Measurements from ENCODE around the gene METAP1D.
"Not testable (repeated sequence)": the region's sequence is repeated elsewhere in the genome, so short reads cannot be mapped to it uniquely, and the experiment has no call there.

Gene METAP1D

DNA sequence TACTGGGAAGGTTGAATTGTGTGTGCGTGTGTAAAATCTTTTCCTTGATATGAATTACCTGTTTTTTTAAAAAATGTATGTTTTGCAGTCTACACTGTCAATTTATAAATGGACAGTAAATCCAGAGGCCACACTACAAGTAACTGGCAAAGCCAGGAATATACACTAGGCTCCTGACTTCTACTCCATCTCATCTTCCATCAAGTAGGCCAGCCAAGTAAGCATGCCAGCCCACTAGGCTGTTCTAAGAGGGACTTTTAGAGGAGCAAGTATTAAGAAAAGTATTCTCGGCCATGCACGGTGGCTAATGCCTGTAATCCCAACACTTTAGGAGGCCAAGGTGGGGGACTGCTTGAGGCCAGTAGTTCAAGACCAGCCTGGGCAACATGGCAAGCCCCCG, 13.0 kb upstream of the METAP1D start:
- TF ChIP-seq CTCF (IDR thresholded peaks at IDR 0.05) = no peak
- H3K4me1 ChIP-seq = no peaks in the 10 kb centered on the region

GRCh38 chr2:171991027-171991426, 8.7 kb upstream of the METAP1D start:
- Histone ChIP-seq H3K27ac (no peak overlapping the region), H2AFZ (no peak overlapping the region)

More for the DNA sequence above, 13.0 kb upstream of the METAP1D start:
- H3K27me3 ChIP-seq (ENCODE audit: control insufficient read depth, insufficient read depth, low read length) = no peaks in the 10 kb centered on the region
- no peak overlapping the region for H3K4me3 ChIP-seq (ENCODE audit: low read depth, low read length)
- H3K36me3 ChIP-seq (ENCODE audit: control insufficient read depth, insufficient read depth, low read length) = no peaks in the 10 kb centered on the region
- no peak overlapping the region for H3K9ac ChIP-seq
- no peaks in the 10 kb centered on the region for H3K79me2 ChIP-seq
- H3K9me3 ChIP-seq (ENCODE audit: control insufficient read depth, low read length) = no peaks in the 10 kb centered on the region
- no peak overlapping the region for H3K4me2 ChIP-seq (ENCODE audit: low read length)
- H3K27ac ChIP-seq = no peak overlapping the region
- no peak overlapping the region for H2AFZ ChIP-seq

DNA sequence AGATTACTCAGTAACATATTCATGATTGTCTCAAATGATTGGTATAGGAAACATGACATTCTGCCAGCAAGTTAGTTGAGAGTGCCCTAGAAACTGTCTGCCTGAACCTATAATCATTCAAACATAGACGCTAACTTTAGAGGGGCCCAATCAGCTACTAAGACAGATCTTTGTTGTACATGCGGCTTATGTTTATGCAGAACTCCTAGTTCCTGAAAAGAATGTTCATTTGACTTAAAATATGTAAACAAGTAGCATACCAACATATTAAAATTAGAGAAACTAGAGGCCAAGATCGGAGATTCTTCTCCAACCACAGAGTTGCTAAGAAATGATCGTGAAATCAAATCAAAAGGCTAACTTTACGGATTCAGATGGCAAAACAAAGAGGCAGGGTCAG, 4.2 kb upstream of the METAP1D start:
- H3K9me3 ChIP-seq (ENCODE audit: control insufficient read depth, low read length) = no peaks in the 10 kb centered on the region
- TF ChIP-seq CTCF (IDR thresholded peaks at IDR 0.05) = no peak
- H3K4me1 ChIP-seq = no peaks in the 10 kb centered on the region
- no peak overlapping the region for H3K4me3 ChIP-seq (ENCODE audit: low read depth, low read length)
- H3K4me2 ChIP-seq (ENCODE audit: low read length) = no peak overlapping the region
- no peaks in the 10 kb centered on the region for H3K79me2 ChIP-seq
- no peak overlapping the region for H2AFZ ChIP-seq
- no peaks in the 10 kb centered on the region for H3K36me3 ChIP-seq (ENCODE audit: control insufficient read depth, insufficient read depth, low read length)
- no peak overlapping the region for H3K9ac ChIP-seq
- no peaks in the 10 kb centered on the region for H3K27me3 ChIP-seq (ENCODE audit: control insufficient read depth, insufficient read depth, low read length)
- no peak overlapping the region for H3K27ac ChIP-seq

More at GRCh38 chr2:171991027-171991426, 8.7 kb upstream of the METAP1D start:
- Histone ChIP-seq H3K79me2 (no peaks in the 10 kb centered on the region), H3K9me3 (ENCODE audit: control insufficient read depth, low read length) (no peaks in the 10 kb centered on the region), H3K4me2 (ENCODE audit: low read length) (no peak overlapping the region), H3K36me3 (ENCODE audit: control insufficient read depth, insufficient read depth, low read length) (no peaks in the 10 kb centered on the region), H3K27me3 (ENCODE audit: control insufficient read depth, insufficient read depth, low read length) (no peaks in the 10 kb centered on the region), H3K4me1 (no peaks in the 10 kb centered on the region), H3K4me3 (ENCODE audit: low read depth, low read length) (no peak overlapping the region), H3K9ac (no peak overlapping the region)
- TF ChIP-seq CTCF (IDR thresholded peaks at IDR 0.05) = no peak

DNA sequence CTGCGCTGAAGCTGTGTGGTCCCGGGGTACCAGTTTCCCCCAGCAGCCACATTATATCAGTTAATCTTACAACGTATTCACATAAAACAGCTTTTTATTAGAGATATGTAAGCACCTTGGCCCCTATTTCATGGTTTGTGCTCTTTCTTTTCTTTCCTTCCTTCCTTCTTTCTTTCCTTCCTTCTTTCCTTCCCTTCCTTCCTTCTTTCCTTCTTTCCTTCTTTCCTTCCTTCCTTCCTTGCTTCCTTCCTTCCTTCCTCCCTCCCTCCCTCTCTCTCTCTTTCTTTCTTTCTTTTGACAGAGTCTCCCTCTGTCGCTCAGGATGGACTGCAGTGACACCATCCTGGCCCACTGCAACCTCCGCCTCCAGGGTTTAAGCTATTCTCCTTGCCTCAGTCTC, 3.7 kb upstream of the METAP1D start:
- H3K27me3 ChIP-seq (ENCODE audit: control insufficient read depth, insufficient read depth, low read length) = no peaks in the 10 kb centered on the region
- no peak overlapping the region for H3K9ac ChIP-seq
- no peak overlapping the region for H3K27ac ChIP-seq
- no peaks in the 10 kb centered on the region for H3K4me1 ChIP-seq
- no peak overlapping the region for H3K4me3 ChIP-seq (ENCODE audit: low read depth, low read length)
- no peak overlapping the region for H2AFZ ChIP-seq
- no peaks in the 10 kb centered on the region for H3K79me2 ChIP-seq
- H3K36me3 ChIP-seq (ENCODE audit: control insufficient read depth, insufficient read depth, low read length) = no peaks in the 10 kb centered on the region
- no peak overlapping the region for H3K4me2 ChIP-seq (ENCODE audit: low read length)
- no peaks in the 10 kb centered on the region for H3K9me3 ChIP-seq (ENCODE audit: control insufficient read depth, low read length)
- TF ChIP-seq CTCF (IDR thresholded peaks at IDR 0.05) = no peak

GRCh38 chr2:171997031-171997430, 2.7 kb upstream of the METAP1D start:
- not testable (repeated sequence) for H3K36me3 ChIP-seq (ENCODE audit: control insufficient read depth, insufficient read depth, low read length); H3K27ac ChIP-seq; H3K79me2 ChIP-seq; H3K27me3 ChIP-seq (ENCODE audit: control insufficient read depth, insufficient read depth, low read length); H3K9me3 ChIP-seq (ENCODE audit: control insufficient read depth, low read length); H3K4me1 ChIP-seq; H3K4me2 ChIP-seq (ENCODE audit: low read length); H3K4me3 ChIP-seq (ENCODE audit: low read depth, low read length); H3K9ac ChIP-seq; H2AFZ ChIP-seq

Measured in parathyroid adenoma (tissue), 2 donors.